AG09309 (cell line): ENCODE data around the gene JUP.
"Not testable (repeated sequence)": the region's sequence is repeated elsewhere in the genome, so short reads cannot be mapped to it uniquely, and the experiment has no call there.

Source experiments
- DNase-seq: peaks from one replicate; pipeline ENCODE4 v3.0.0-alpha.2; 2010; ENCODE audit warnings: low read depth
- H3K4me3 ChIP-seq: 2 replicates; pipeline ENCODE4 v1.5.1; 2011; ENCODE audit warnings: mild to moderate bottlenecking, low read depth, low read length, moderate library complexity; ENCODE audit not compliant: control insufficient read depth
- CTCF ChIP-seq: IDR thresholded peaks from 2 replicates; pipeline ENCODE4 v1.5.1; 2011; ENCODE audit warnings: mild to moderate bottlenecking, low read depth, low read length, inconsistent platforms; ENCODE audit not compliant: insufficient read depth, control insufficient read depth; ENCODE audit errors: missing control alignments

The JUP gene

GRCh38 chr17:41786227-41787020 lies at the start of gene JUP:
JUP (minus strand) TSS chr17:41786711; CDS start chr17:41771854, 14,857 bp downstream.
- TF ChIP-seq CTCF = no peak
- peak within 1 kb of the TSS; percentile 40 for H3K4me3 ChIP-seq
- DNase-seq = peak; percentile 82

- DNase-seq = no peak
- peak within 1 kb of the TSS; percentile 69 for H3K4me3 ChIP-seq
- TF ChIP-seq CTCF = no peak
Measured at GRCh38 chr17:41835800-41836549, 49.5 kb upstream of the JUP start, which contains the start of gene NT5C3B. NT5C3B (minus strand) TSS chr17:41836232; CDS start chr17:41836193, 39 bp downstream.

- no peak for DNase-seq
- peak overlapping the region; percentile 69 for H3K4me3 ChIP-seq
- TF ChIP-seq CTCF = no peak
Measured at GRCh38 chr17:41835214-41835799, 48.8 kb upstream of the JUP start.

GRCh38 chr17:41829961-41830360 lies 43.5 kb upstream of the JUP start:
- not testable (repeated sequence) for H3K4me3 ChIP-seq, DNase-seq

- no peak for DNase-seq
- TF ChIP-seq CTCF = no peak
- no peak overlapping the region for H3K4me3 ChIP-seq
Measured at GRCh38 chr17:41825175-41825845, 38.8 kb upstream of the JUP start.

- TF ChIP-seq CTCF = no peak
- H3K4me3 ChIP-seq = no peak overlapping the region
- no peak for DNase-seq
Measured at GRCh38 chr17:41824086-41824485, 37.6 kb upstream of the JUP start.
